Gastroesophageal sphincter (tissue), 3 donors: Measurements from ENCODE around the gene SPATA31A6.
"Not testable (repeated sequence)": the region's sequence is repeated elsewhere in the genome, so short reads cannot be mapped to it uniquely, and the experiment has no call there.

ENCODE experiments used
- CTCF ChIP-seq, 4 experiments: fragments of 200-600 bp in 2 of 4; fragments of 450-650 bp in 2 of 4; sonication (generic) in 1 of 4; IDR thresholded peaks; one replicate each; pipeline ENCODE4 v1.5.1; 2017 to 2019; ENCODE audit warnings: antibody characterized with exemption in 4 of 4, mild to moderate bottlenecking in 2 of 4, moderate library complexity in 2 of 4
- EP300 ChIP-seq: sonication (generic); formaldehyde crosslinking; IDR thresholded peaks from one replicate; pipeline ENCODE4 v1.6.1; 2017; ENCODE audit warnings: antibody characterized with exemption, mild to moderate bottlenecking

- not testable (repeated sequence) for TF ChIP-seq CTCF (IDR thresholded peaks at IDR 0.05); EP300
Measured at GRCh38 chr9:42238862-42239261, 55.4 kb downstream of the SPATA31A6 start.
